HepG2 (cell line): Measurements from ENCODE around the gene CASTOR1. TPM values are rescaled to one million over a fixed set of nuclear protein-coding genes. Genes with fewer than 3 reads are reported as not detected.

Experiments
- ASH2L ChIP-seq: fragments of 300-600, 200-600 bp; sonication (generic); IDR thresholded peaks from 2 replicates; pipeline ENCODE4 v1.7.0; 2017; ENCODE audit warnings: low read depth, mild to moderate bottlenecking, moderate library complexity, mixed read lengths, low read length; ENCODE audit not compliant: insufficient read length
- BORCS8-MEF2B ChIP-seq: sonication (generic); formaldehyde crosslinking; IDR thresholded peaks from 2 replicates; pipeline ENCODE4 v1.8.0; 2022; ENCODE audit warnings: mild to moderate bottlenecking, missing genetic modification reagents
- HNF4A ChIP-seq: sonication (generic); formaldehyde crosslinking; IDR thresholded peaks from 2 replicates; pipeline ENCODE4 v1.4.0; 2020; ENCODE audit warnings: missing genetic modification reagents
- KLF13 ChIP-seq: sonication (generic); formaldehyde crosslinking; IDR thresholded peaks from 2 replicates; pipeline ENCODE4 v1.4.0; 2020; ENCODE audit warnings: mild to moderate bottlenecking, missing genetic modification reagents
- MEIS2 ChIP-seq: sonication (generic); formaldehyde crosslinking; IDR thresholded peaks from 2 replicates; pipeline ENCODE4 v1.9.0; 2021; ENCODE audit warnings: mild to moderate bottlenecking, missing genetic modification reagents
- NFATC3 ChIP-seq: sonication (generic); formaldehyde crosslinking; IDR thresholded peaks from 2 replicates; pipeline ENCODE4 v1.5.1; 2020; ENCODE audit warnings: mild to moderate bottlenecking, missing genetic modification reagents
- NR2F6 ChIP-seq, 2 experiments: IDR thresholded peaks; 2 replicates each; pipeline ENCODE4 v1.6.1; 2016; ENCODE audit warnings: antibody characterized with exemption in 1 of 2, mild to moderate bottlenecking in 1 of 2
- PCBP1 ChIP-seq: fragments of 200-400 bp; formaldehyde crosslinking; IDR thresholded peaks from 2 replicates; pipeline ENCODE4 v1.6.1; 2017; ENCODE audit warnings: mild to moderate bottlenecking, low read depth, low read length, borderline replicate concordance
- TBP ChIP-seq: sonication (generic); formaldehyde crosslinking; IDR thresholded peaks from 2 replicates; pipeline ENCODE4 v1.5.0; 2020; ENCODE audit warnings: missing genetic modification reagents
- ZNF253 ChIP-seq: sonication (generic); formaldehyde crosslinking; IDR thresholded peaks from 2 replicates; pipeline ENCODE4 v1.8.0; 2022; ENCODE audit warnings: mild to moderate bottlenecking, missing genetic modification reagents, borderline replicate concordance
- ZNF563 ChIP-seq: sonication (generic); formaldehyde crosslinking; IDR thresholded peaks from 2 replicates; pipeline ENCODE4 v1.8.0; 2022; ENCODE audit warnings: mild to moderate bottlenecking, moderate library complexity, missing genetic modification reagents
- polyA plus RNA-seq, 8 experiments: library from polyadenylated mRNA; depleted of rRNA in 3 of 8; stranded (reverse) in 7 of 8; unstranded in 1 of 8; fragments of >200 nt; fragmentation: Illumina TruSeq in 4 of 8; extraction: Trizol in 4 of 8; gene quantifications; 2 replicates each; pipeline versions ENCODE4 v1.2.1 to v1.2.3, GENCODE V29; 2011 to 2016; ENCODE audit warnings: low read depth in 4 of 8, missing spikeins in 1 of 8, mixed read lengths in 1 of 8; ENCODE audit not compliant: insufficient read depth in 1 of 8
- total RNA-seq, 5 experiments: library from RNA; depleted of rRNA; stranded (reverse); fragments of >200 nt; fragmentation: Illumina TruSeq; extraction: Trizol; gene quantifications; 2 replicates each; pipeline ENCODE4 v1.2.3, GENCODE V29; 2016; ENCODE audit warnings: low read depth in 1 of 5
- TF ChIP-seq, protein P1 (sequence below): sonication (generic); formaldehyde crosslinking; IDR thresholded peaks from 2 replicates; pipeline ENCODE4 v1.4.0; 2020; ENCODE audit warnings: mild to moderate bottlenecking, missing genetic modification reagents
- TF ChIP-seq, protein P2 (sequence below): sonication (generic); formaldehyde crosslinking; IDR thresholded peaks from 2 replicates; pipeline ENCODE4 v1.5.0; 2020; ENCODE audit warnings: mild to moderate bottlenecking, missing genetic modification reagents
- TF ChIP-seq, protein P3 (sequence below): sonication (generic); formaldehyde crosslinking; IDR thresholded peaks from 2 replicates; pipeline ENCODE4 v1.4.0; 2020; ENCODE audit warnings: mild to moderate bottlenecking, low read depth, missing genetic modification reagents
- TF ChIP-seq, protein P4 (sequence below): sonication (generic); formaldehyde crosslinking; IDR thresholded peaks from 2 replicates; pipeline ENCODE4 v1.5.0; 2020; ENCODE audit warnings: mild to moderate bottlenecking, low read depth, missing genetic modification reagents, borderline replicate concordance
- TF ChIP-seq, protein P5 (sequence below): sonication (generic); formaldehyde crosslinking; IDR thresholded peaks from 2 replicates; pipeline ENCODE4 v1.4.0; 2020; ENCODE audit warnings: missing genetic modification reagents

The CASTOR1 gene
- total and polyA plus RNA-seq, 2 of the 13 experiments (the other 11 are each of a cell fraction or from before 2014, with no cell fraction given) = 2.6 to 4.4 TPM

DNA sequence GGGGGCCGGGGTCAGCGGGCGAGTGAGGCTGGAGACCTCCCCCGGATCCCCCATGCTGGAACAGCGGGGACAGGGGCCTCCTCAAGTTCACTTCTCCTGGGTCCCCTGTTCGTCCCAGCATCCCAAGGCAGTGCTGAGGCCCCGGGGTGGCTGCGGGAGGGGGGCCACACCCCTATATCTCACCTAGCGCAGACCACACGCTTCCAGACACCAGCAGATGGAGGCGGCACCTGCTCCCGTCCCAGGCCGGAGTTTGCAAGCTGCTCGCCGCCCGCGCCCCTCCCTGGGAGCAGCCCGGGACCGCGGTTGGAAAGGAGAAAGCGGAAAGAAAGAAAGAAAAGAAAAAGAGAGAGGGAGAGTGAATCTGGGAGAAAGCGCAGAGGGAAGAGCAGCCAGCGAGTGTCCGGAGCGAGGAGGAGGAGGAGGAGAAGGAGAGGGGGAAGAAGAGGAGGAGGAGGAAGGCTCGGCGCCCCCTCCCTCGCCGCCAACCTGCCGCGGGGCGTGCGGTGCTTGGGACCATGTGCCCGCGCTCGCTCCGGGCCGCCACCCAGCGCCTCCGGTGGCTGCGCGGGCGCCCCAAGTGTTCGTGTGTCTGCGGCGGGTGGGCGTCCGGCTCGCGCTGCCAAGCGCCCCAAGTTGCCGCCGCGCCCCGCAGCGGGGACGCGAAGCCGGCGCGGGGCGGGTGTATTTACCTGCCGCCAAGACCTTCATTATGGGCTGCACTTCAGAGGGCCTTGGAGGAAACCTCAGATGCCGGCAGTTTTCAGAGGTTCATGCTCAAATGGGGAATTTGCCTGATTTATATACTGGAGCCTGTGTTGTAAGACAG is 43.1 kb downstream of the CASTOR1 start, which contains the start of gene LIF (continued):
- TF ChIP-seq, protein P1, sequence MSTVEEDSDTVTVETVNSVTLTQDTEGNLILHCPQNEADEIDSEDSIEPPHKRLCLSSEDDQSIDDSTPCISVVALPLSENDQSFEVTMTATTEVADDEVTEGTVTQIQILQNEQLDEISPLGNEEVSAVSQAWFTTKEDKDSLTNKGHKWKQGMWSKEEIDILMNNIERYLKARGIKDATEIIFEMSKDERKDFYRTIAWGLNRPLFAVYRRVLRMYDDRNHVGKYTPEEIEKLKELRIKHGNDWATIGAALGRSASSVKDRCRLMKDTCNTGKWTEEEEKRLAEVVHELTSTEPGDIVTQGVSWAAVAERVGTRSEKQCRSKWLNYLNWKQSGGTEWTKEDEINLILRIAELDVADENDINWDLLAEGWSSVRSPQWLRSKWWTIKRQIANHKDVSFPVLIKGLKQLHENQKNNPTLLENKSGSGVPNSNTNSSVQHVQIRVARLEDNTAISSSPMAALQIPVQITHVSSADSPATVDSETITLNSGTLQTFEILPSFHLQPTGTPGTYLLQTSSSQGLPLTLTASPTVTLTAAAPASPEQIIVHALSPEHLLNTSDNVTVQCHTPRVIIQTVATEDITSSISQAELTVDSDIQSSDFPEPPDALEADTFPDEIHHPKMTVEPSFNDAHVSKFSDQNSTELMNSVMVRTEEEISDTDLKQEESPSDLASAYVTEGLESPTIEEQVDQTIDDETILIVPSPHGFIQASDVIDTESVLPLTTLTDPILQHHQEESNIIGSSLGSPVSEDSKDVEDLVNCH (CRISPR knock-in tag) = no peak
- TF ChIP-seq, protein P2, sequence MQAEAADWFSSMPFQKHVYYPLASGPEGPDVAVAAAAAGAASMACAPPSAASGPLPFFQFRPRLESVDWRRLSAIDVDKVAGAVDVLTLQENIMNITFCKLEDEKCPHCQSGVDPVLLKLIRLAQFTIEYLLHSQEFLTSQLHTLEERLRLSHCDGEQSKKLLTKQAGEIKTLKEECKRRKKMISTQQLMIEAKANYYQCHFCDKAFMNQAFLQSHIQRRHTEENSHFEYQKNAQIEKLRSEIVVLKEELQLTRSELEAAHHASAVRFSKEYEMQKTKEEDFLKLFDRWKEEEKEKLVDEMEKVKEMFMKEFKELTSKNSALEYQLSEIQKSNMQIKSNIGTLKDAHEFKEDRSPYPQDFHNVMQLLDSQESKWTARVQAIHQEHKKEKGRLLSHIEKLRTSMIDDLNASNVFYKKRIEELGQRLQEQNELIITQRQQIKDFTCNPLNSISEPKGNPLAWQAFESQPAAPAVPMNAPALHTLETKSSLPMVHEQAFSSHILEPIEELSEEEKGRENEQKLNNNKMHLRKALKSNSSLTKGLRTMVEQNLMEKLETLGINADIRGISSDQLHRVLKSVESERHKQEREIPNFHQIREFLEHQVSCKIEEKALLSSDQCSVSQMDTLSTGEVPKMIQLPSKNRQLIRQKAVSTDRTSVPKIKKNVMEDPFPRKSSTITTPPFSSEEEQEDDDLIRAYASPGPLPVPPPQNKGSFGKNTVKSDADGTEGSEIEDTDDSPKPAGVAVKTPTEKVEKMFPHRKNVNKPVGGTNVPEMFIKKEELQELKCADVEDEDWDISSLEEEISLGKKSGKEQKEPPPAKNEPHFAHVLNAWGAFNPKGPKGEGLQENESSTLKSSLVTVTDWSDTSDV (CRISPR knock-in tag) = no peak
- TF ChIP-seq PCBP1 (no peak), TBP (CRISPR knock-in tag) (no peak), MEIS2 (no peak), ASH2L (no peak), KLF13 (CRISPR knock-in tag) (no peak), ZNF253 (0 out of 2 replicates have a peak, but pooled peaks have one; percentile 26), ZNF563 (CRISPR knock-in tag) (no peak), HNF4A (no peak), NFATC3 (CRISPR knock-in tag) (no peak), BORCS8-MEF2B (CRISPR knock-in tag) (no peak), NR2F6 (IDR thresholded peaks at IDR 0.05) (no peak), NR2F6 (CRISPR knock-in tag; IDR thresholded peaks at IDR 0.05) (no peak)
- TF ChIP-seq, protein P3, sequence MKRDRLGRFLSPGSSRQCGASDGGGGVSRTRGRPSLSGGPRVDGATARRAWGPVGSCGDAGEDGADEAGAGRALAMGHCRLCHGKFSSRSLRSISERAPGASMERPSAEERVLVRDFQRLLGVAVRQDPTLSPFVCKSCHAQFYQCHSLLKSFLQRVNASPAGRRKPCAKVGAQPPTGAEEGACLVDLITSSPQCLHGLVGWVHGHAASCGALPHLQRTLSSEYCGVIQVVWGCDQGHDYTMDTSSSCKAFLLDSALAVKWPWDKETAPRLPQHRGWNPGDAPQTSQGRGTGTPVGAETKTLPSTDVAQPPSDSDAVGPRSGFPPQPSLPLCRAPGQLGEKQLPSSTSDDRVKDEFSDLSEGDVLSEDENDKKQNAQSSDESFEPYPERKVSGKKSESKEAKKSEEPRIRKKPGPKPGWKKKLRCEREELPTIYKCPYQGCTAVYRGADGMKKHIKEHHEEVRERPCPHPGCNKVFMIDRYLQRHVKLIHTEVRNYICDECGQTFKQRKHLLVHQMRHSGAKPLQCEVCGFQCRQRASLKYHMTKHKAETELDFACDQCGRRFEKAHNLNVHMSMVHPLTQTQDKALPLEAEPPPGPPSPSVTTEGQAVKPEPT (CRISPR knock-in tag) = no peak
- TF ChIP-seq, protein P4, sequence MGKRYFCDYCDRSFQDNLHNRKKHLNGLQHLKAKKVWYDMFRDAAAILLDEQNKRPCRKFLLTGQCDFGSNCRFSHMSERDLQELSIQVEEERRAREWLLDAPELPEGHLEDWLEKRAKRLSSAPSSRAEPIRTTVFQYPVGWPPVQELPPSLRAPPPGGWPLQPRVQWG (CRISPR knock-in tag) = no peak
- TF ChIP-seq, protein P5, sequence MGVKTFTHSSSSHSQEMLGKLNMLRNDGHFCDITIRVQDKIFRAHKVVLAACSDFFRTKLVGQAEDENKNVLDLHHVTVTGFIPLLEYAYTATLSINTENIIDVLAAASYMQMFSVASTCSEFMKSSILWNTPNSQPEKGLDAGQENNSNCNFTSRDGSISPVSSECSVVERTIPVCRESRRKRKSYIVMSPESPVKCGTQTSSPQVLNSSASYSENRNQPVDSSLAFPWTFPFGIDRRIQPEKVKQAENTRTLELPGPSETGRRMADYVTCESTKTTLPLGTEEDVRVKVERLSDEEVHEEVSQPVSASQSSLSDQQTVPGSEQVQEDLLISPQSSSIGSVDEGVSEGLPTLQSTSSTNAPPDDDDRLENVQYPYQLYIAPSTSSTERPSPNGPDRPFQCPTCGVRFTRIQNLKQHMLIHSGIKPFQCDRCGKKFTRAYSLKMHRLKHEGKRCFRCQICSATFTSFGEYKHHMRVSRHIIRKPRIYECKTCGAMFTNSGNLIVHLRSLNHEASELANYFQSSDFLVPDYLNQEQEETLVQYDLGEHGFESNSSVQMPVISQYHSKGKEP (CRISPR knock-in tag) = no peak
